ENCODE results near the gene SUPT20HL2.

Gene SUPT20HL2

GRCh38 chrX:24283127-24283794 is 30.6 kb downstream of the SUPT20HL2 start:
- Histone ChIP-seq H3K4me1 (ENCODE audit: control insufficient read depth, insufficient read depth, low read length) (peaks cover 25% of the 10 kb centered on the region), H3K36me3 (ENCODE audit: control insufficient read depth, insufficient read depth, low read length, severe bottlenecking) (no peaks in the 10 kb centered on the region), H3K9me3 (ENCODE audit: control insufficient read depth, low read length) (no peaks in the 10 kb centered on the region), H3K27me3 (replicated peaks; ENCODE audit: control insufficient read depth, insufficient read depth, low read length) (peaks cover 21% of the 10 kb centered on the region), H3K4me3 (ENCODE audit: low read length) (peak overlapping the region; percentile 71), H3K9ac (ENCODE audit: low read length) (peak overlapping the region; percentile 75)
- DNase-seq (ENCODE audit: low read depth) = peak; percentile 38

GRCh38 chrX:24282381-24283126 is 31.3 kb downstream of the SUPT20HL2 start:
- no peaks in the 10 kb centered on the region for H3K9me3 ChIP-seq (ENCODE audit: control insufficient read depth, low read length)
- H3K27me3 ChIP-seq (replicated peaks; ENCODE audit: control insufficient read depth, insufficient read depth, low read length) = peaks cover 21% of the 10 kb centered on the region
- H3K4me3 ChIP-seq (ENCODE audit: low read length) = peak overlapping the region; percentile 71
- H3K9ac ChIP-seq (ENCODE audit: low read length) = peak overlapping the region; percentile 75
- peaks cover 25% of the 10 kb centered on the region for H3K4me1 ChIP-seq (ENCODE audit: control insufficient read depth, insufficient read depth, low read length)
- peak; percentile 69 for DNase-seq (ENCODE audit: low read depth)
- no peaks in the 10 kb centered on the region for H3K36me3 ChIP-seq (ENCODE audit: control insufficient read depth, insufficient read depth, low read length, severe bottlenecking)

- no peak for DNase-seq (ENCODE audit: low read depth)
- Histone ChIP-seq H3K27me3 (replicated peaks; ENCODE audit: control insufficient read depth, insufficient read depth, low read length) (peaks cover 21% of the 10 kb centered on the region), H3K9me3 (ENCODE audit: control insufficient read depth, low read length) (no peaks in the 10 kb centered on the region), H3K4me1 (ENCODE audit: control insufficient read depth, insufficient read depth, low read length) (peaks cover 15% of the 10 kb centered on the region), H3K36me3 (ENCODE audit: control insufficient read depth, insufficient read depth, low read length, severe bottlenecking) (no peaks in the 10 kb centered on the region), H3K4me3 (ENCODE audit: low read length) (no peak overlapping the region), H3K9ac (ENCODE audit: low read length) (no peak overlapping the region)
These were observed 36.5 kb downstream of the SUPT20HL2 start for GRCh38 chrX:24277405-24277804.

- no peak overlapping the region for H3K9ac ChIP-seq (ENCODE audit: low read length)
- peaks cover 6% of the 10 kb centered on the region for H3K9me3 ChIP-seq (ENCODE audit: control insufficient read depth, low read length)
- peaks cover 17% of the 10 kb centered on the region for H3K27me3 ChIP-seq (replicated peaks; ENCODE audit: control insufficient read depth, insufficient read depth, low read length)
- H3K4me3 ChIP-seq (ENCODE audit: low read length) = no peak overlapping the region
- no peaks in the 10 kb centered on the region for H3K36me3 ChIP-seq (ENCODE audit: control insufficient read depth, insufficient read depth, low read length, severe bottlenecking)
- DNase-seq (ENCODE audit: low read depth) = no peak
- peaks cover 8% of the 10 kb centered on the region for H3K4me1 ChIP-seq (ENCODE audit: control insufficient read depth, insufficient read depth, low read length)
These were observed 37.9 kb downstream of the SUPT20HL2 start for GRCh38 chrX:24276015-24276414.

GRCh38 chrX:24271262-24271661 is 42.6 kb downstream of the SUPT20HL2 start:
- H3K27me3 ChIP-seq (replicated peaks; ENCODE audit: control insufficient read depth, insufficient read depth, low read length) = peaks cover 12% of the 10 kb centered on the region

GRCh38 chrX:24268786-24269185 is 45.1 kb downstream of the SUPT20HL2 start:
- Histone ChIP-seq H3K4me1 (ENCODE audit: control insufficient read depth, insufficient read depth, low read length) (peaks cover 5% of the 10 kb centered on the region), H3K9ac (ENCODE audit: low read length) (no peak overlapping the region), H3K4me3 (ENCODE audit: low read length) (no peak overlapping the region), H3K9me3 (ENCODE audit: control insufficient read depth, low read length) (peaks cover 10% of the 10 kb centered on the region), H3K36me3 (ENCODE audit: control insufficient read depth, insufficient read depth, low read length, severe bottlenecking) (no peaks in the 10 kb centered on the region), H3K27me3 (replicated peaks; ENCODE audit: control insufficient read depth, insufficient read depth, low read length) (peaks cover 7% of the 10 kb centered on the region)
- DNase-seq (ENCODE audit: low read depth) = no peak

More at GRCh38 chrX:24271262-24271661, 42.6 kb downstream of the SUPT20HL2 start:
- DNase-seq (ENCODE audit: low read depth) = no peak
- Histone ChIP-seq H3K36me3 (ENCODE audit: control insufficient read depth, insufficient read depth, low read length, severe bottlenecking) (no peaks in the 10 kb centered on the region), H3K4me1 (ENCODE audit: control insufficient read depth, insufficient read depth, low read length) (peaks cover 7% of the 10 kb centered on the region), H3K9ac (ENCODE audit: low read length) (no peak overlapping the region), H3K9me3 (ENCODE audit: control insufficient read depth, low read length) (peaks cover 10% of the 10 kb centered on the region), H3K4me3 (ENCODE audit: low read length) (no peak overlapping the region)

- peak; percentile 7 for DNase-seq (ENCODE audit: low read depth)
- Histone ChIP-seq H3K4me1 (ENCODE audit: control insufficient read depth, insufficient read depth, low read length) (peaks cover 5% of the 10 kb centered on the region), H3K9me3 (ENCODE audit: control insufficient read depth, low read length) (peaks cover 10% of the 10 kb centered on the region), H3K27me3 (replicated peaks; ENCODE audit: control insufficient read depth, insufficient read depth, low read length) (peaks cover 10% of the 10 kb centered on the region), H3K9ac (ENCODE audit: low read length) (no peak overlapping the region), H3K4me3 (ENCODE audit: low read length) (no peak overlapping the region), H3K36me3 (ENCODE audit: control insufficient read depth, insufficient read depth, low read length, severe bottlenecking) (no peaks in the 10 kb centered on the region)
These were observed 46.9 kb downstream of the SUPT20HL2 start for GRCh38 chrX:24266996-24267395.

- Histone ChIP-seq H3K4me1 (ENCODE audit: control insufficient read depth, insufficient read depth, low read length) (peaks cover 8% of the 10 kb centered on the region), H3K9me3 (ENCODE audit: control insufficient read depth, low read length) (no peaks in the 10 kb centered on the region), H3K36me3 (ENCODE audit: control insufficient read depth, insufficient read depth, low read length, severe bottlenecking) (no peaks in the 10 kb centered on the region), H3K27me3 (replicated peaks; ENCODE audit: control insufficient read depth, insufficient read depth, low read length) (peaks cover 10% of the 10 kb centered on the region), H3K4me3 (ENCODE audit: low read length) (no peak overlapping the region), H3K9ac (ENCODE audit: low read length) (no peak overlapping the region)
- DNase-seq (ENCODE audit: low read depth) = no peak
These were observed 49.5 kb downstream of the SUPT20HL2 start for GRCh38 chrX:24264383-24264782.

DNA sequence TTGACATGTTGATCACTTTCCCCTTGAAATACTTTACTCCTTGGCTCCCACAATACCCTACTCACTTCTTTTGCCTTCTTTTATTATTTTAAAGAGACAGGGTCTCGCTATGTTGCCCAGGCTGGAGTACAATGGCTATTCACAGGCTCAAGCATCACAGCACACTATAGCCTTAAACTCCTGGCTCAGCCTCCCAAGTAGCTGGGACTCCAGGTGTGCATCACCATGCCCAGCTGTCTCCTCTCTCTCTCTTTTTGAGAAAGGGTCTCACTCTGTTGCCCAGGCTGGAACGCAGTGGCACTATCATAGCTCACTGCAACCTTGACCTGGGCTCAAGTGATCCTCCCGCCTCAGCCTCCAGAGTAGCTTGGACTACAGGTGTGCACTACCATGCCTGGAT is 51.6 kb downstream of the SUPT20HL2 start:
- no peak for DNase-seq (ENCODE audit: low read depth)
- H3K27me3 ChIP-seq (replicated peaks; ENCODE audit: control insufficient read depth, insufficient read depth, low read length) = peaks cover 6% of the 10 kb centered on the region
- no peaks in the 10 kb centered on the region for H3K36me3 ChIP-seq (ENCODE audit: control insufficient read depth, insufficient read depth, low read length, severe bottlenecking)
- peaks cover 7% of the 10 kb centered on the region for H3K4me1 ChIP-seq (ENCODE audit: control insufficient read depth, insufficient read depth, low read length)
- H3K9me3 ChIP-seq (ENCODE audit: control insufficient read depth, low read length) = no peaks in the 10 kb centered on the region
- H3K9ac ChIP-seq (ENCODE audit: low read length) = no peak overlapping the region
- H3K4me3 ChIP-seq (ENCODE audit: low read length) = no peak overlapping the region

Measured in adipocyte (in vitro differentiated cells).